DMS114 treated with DMSO at 0.1 percent for 48 hours (cell line): ENCODE measurements around the gene ZNF575.

ENCODE experiments used
- DNase-seq: peaks from one replicate; lab custom pipeline; 2025; ENCODE audit not compliant: unreplicated experiment; lab: John Stamatoyannopoulos, UW

ZNF575 gene

GRCh38 chr19:43532962-43533545 is at the start of gene ZNF575:
Gene ZNF575, plus strand, starts transcription at chr19:43533188. Its CDS starts 1,235 bp downstream, at chr19:43534423.
- peak; percentile 73 for DNase-seq

GRCh38 chr19:43483281-43483680 is 49.7 kb upstream of the ZNF575 start:
- DNase-seq = no peak

GRCh38 chr19:43485951-43486350 is 47.0 kb upstream of the ZNF575 start:
- DNase-seq = no peak

- DNase-seq = no peak
Measured at GRCh38 chr19:43486412-43486811, 46.6 kb upstream of the ZNF575 start.

- no peak for DNase-seq
Measured at GRCh38 chr19:43488179-43488578, 44.8 kb upstream of the ZNF575 start.

- DNase-seq = no peak
Measured at GRCh38 chr19:43489310-43489709, 43.7 kb upstream of the ZNF575 start.

- DNase-seq = no peak
Measured at GRCh38 chr19:43489979-43490599, 42.9 kb upstream of the ZNF575 start.

GRCh38 chr19:43490759-43491158 is 42.2 kb upstream of the ZNF575 start:
- DNase-seq = no peak

GRCh38 chr19:43495082-43495481 is 37.9 kb upstream of the ZNF575 start:
- DNase-seq = no peak

GRCh38 chr19:43496960-43497359 is 36.0 kb upstream of the ZNF575 start:
- no peak for DNase-seq

GRCh38 chr19:43498233-43498842 is 34.6 kb upstream of the ZNF575 start:
- no peak for DNase-seq

GRCh38 chr19:43499042-43499441 is 33.9 kb upstream of the ZNF575 start:
- DNase-seq = no peak

GRCh38 chr19:43501661-43502418 is 31.1 kb upstream of the ZNF575 start:
- no peak for DNase-seq

- DNase-seq = no peak
Measured at GRCh38 chr19:43502419-43502976, 30.5 kb upstream of the ZNF575 start.

- DNase-seq = peak; percentile 77
Measured at GRCh38 chr19:43503501-43504425, 29.2 kb upstream of the ZNF575 start.

GRCh38 chr19:43504426-43505185 is 28.4 kb upstream of the ZNF575 start, which contains the start of gene PHLDB3:
Gene PHLDB3, minus strand, starts transcription at chr19:43504746. Its CDS starts 628 bp downstream, at chr19:43504118.
- DNase-seq = no peak

- no peak for DNase-seq
Measured at GRCh38 chr19:43505186-43505456, 27.9 kb upstream of the ZNF575 start.

- DNase-seq = no peak
Measured at GRCh38 chr19:43505941-43506340, 27.0 kb upstream of the ZNF575 start.

- no peak for DNase-seq
Measured at GRCh38 chr19:43506629-43507028, 26.4 kb upstream of the ZNF575 start.

GRCh38 chr19:43507880-43508279 is 25.1 kb upstream of the ZNF575 start:
- DNase-seq = no peak
